Left lung (tissue), 10 donors: ENCODE results near the gene PSMA5. TPM values are rescaled to one million over a fixed set of nuclear protein-coding genes. Genes with fewer than 3 reads are reported as not detected.
"Not testable (repeated sequence)": the region's sequence is repeated elsewhere in the genome, so short reads cannot be mapped to it uniquely, and the experiment has no call there.

Experiments
- ATAC-seq: fragments of 200-7000 bp; cut with Tn5 transposase; one replicate; pipeline ENCODE4 v1.9.1; 2020; ENCODE audit warnings: moderate library complexity
- DNase-seq, 4 donors: peaks; one replicate each; pipeline ENCODE4 v3.0.0-alpha.2; 2013 to 2020
- H3K27ac ChIP-seq, 2 donors: fragments of 200-600 bp; sonication (generic) in 1 of 2; one replicate each; pipeline versions ENCODE4 v1.5.0 to v1.8.0; 2020 to 2021
- H3K27me3 ChIP-seq, 2 donors: fragments of 200-600 bp; sonication (generic) in 1 of 2; one replicate each; pipeline versions ENCODE4 v1.5.0 to v1.8.0; 2020 to 2021
- H3K36me3 ChIP-seq, 2 donors: fragments of 200-600 bp; sonication (generic) in 1 of 2; one replicate each; pipeline versions ENCODE4 v1.5.0 to v1.8.0; 2020 to 2021
- H3K4me1 ChIP-seq, 2 donors: fragments of 200-600 bp; one replicate each; pipeline ENCODE4 v1.8.0; 2021
- H3K4me3 ChIP-seq, 2 donors: fragments of 200-600 bp; sonication (generic) in 1 of 2; one replicate each; pipeline versions ENCODE4 v1.5.0 to v1.8.0; 2020 to 2021; ENCODE audit warnings: mild to moderate bottlenecking in 1 of 2
- H3K9me3 ChIP-seq, 2 donors: fragments of 200-600 bp; sonication (generic) in 1 of 2; one replicate each; pipeline versions ENCODE4 v1.5.0 to v1.8.0; 2020 to 2021
- CTCF ChIP-seq, 2 donors: fragments of 200-600 bp; sonication (generic) in 1 of 2; IDR thresholded peaks; one replicate each; pipeline versions ENCODE4 v1.5.0 to v1.8.0; 2021; ENCODE audit warnings: antibody characterized with exemption in 2 of 2
- intact Hi-C, 2 donors: fragments of 100-400 bp; cut with DNase I; formaldehyde crosslinking; loops; one replicate each; pipeline versions ENCODE4 v1.11.2 to v1.14.2; 2022
- polyA plus RNA-seq, 6 donors: library from polyadenylated mRNA; unstranded; fragments of 120-200 nt; gene quantifications; one replicate each; pipeline ENCODE4 v1.2.1, GENCODE V29; 2013; ENCODE audit not compliant: insufficient read length in 6 of 6
- total RNA-seq, 2 donors: library from RNA; stranded (reverse); fragmentation: NEBNext Ultra II Directional; extraction: Animal tissue kit (Norgen Biotek cat#: 25700); gene quantifications; one replicate each; pipeline ENCODE4 v1.2.1, GENCODE V29; 2021
- donor health status: DM: no; HTN: yes; CAD: no.
- donor health status: DM: no; HTN: no; CAD: no.

The PSMA5 gene
- total and polyA plus RNA-seq, 8 donors = 62.2 to 94.7 (median 88.3) TPM

DNA sequence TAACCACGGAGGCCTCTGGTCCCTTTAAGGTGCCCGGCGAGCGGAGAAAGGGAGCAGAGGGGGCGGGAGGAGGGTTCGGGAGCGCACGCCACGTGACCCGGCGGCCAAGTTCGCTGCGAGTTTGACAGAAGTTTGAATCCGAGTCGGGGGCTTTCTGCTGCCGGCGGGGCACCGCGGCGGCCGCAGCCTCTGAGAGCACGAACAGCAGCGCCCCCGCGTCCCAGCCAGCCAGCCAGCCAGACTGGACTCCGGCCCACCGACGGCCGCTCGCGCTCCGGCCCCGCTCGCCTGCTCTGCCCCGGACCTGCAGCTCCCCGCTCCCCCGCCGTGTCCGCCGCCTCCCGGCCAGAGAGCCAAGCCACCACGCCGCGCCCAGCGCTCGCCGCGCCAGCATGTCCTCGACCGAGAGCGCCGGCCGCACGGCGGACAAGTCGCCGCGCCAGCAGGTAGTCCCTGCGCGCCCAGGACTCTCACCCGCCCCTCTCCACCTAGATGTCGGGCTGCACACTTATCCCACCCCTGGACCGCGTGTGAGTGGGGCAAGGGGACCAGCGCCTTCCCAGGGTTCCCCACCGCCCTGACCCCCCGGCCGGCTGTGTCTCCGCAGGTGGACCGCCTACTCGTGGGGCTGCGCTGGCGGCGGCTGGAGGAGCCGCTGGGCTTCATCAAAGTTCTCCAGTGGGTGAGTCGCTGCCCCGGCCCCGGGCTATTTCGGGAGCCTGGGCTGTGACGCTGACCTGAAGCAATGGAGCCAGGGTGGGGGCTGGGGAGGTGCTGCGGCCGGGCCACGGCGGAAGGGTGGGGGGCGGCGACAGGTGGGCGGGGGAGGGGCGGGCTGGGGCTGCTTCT is 40.4 kb upstream of the PSMA5 start, which contains the start of gene SYPL2:
Gene SYPL2, plus strand, starts transcription at position 95 of the 849 bp plus-strand sequence. Its CDS starts 298 bp downstream, at position 393.
- intact Hi-C loops = no loop called here
- Histone ChIP-seq H3K4me3 (peak within 1 kb of the TSS; percentile 33 to 51), H3K27me3 (peaks cover 27 to 94% of the 10 kb centered on the region in 2 donors), H3K4me1 (peaks cover 3 to 15% of the 10 kb centered on the region in 2 donors), H3K9me3 (no peaks in the 10 kb centered on the region), H3K36me3 (no peaks in the 10 kb centered on the region), H3K27ac (no peak within 1 kb of the TSS)
- DNase-seq = peak; percentile 18 to 86 (median 44)
- peak; percentile 90 for ATAC-seq
- TF ChIP-seq CTCF (IDR thresholded peaks at IDR 0.05) = no peak

DNA sequence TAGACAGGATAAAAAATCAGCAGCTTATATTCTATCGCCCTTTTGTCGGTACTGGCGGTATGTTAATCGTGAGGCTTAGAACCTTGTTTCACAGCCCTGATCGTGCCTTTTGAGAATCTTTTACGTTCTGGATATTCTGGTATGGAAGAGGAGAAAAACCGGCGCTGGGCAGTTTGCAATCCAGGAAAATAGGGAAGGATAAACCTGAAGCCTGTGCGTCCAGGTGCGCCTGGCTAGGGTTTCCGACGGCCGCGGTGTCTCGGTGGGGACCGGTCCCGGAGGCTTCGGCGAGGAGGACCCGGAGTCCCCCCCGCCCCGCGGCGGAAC is 39.8 kb upstream of the PSMA5 start:
- DNase-seq = no peak
- no peak overlapping the region for H3K27ac ChIP-seq
- peaks cover 27 to 95% of the 10 kb centered on the region in 2 donors for H3K27me3 ChIP-seq
- no peaks in the 10 kb centered on the region for H3K36me3 ChIP-seq
- no peak for TF ChIP-seq CTCF (IDR thresholded peaks at IDR 0.05)
- intact Hi-C loops = no loop called here
- ATAC-seq = no peak
- peak overlapping the region; percentile 33 to 51 for H3K4me3 ChIP-seq
- H3K9me3 ChIP-seq = no peaks in the 10 kb centered on the region
- H3K4me1 ChIP-seq = peaks cover 3 to 15% of the 10 kb centered on the region in 2 donors

- ATAC-seq (no peak), DNase-seq (no peak)
- Histone ChIP-seq H3K4me3 (no peak overlapping the region), H3K27ac (no peak overlapping the region), H3K36me3 (no peaks in the 10 kb centered on the region), H3K9me3 (peaks cover 0 to 11% of the 10 kb centered on the region in 2 donors), H3K27me3 (peaks cover 0 to 41% of the 10 kb centered on the region in 2 donors), H3K4me1 (no peaks in the 10 kb centered on the region)
- intact Hi-C loops = no loop called here
- TF ChIP-seq CTCF (IDR thresholded peaks at IDR 0.05) = no peak
These were observed 31.6 kb upstream of the PSMA5 start for GRCh38 chr1:109457819-109458218.

- no peaks in the 10 kb centered on the region for H3K36me3 ChIP-seq
- no peak for TF ChIP-seq CTCF (IDR thresholded peaks at IDR 0.05)
- no peaks in the 10 kb centered on the region for H3K4me1 ChIP-seq
- H3K4me3 ChIP-seq = no peak overlapping the region
- H3K9me3 ChIP-seq = peaks cover 0 to 11% of the 10 kb centered on the region in 2 donors
- DNase-seq (no peak), ATAC-seq (no peak)
- peaks cover 0 to 42% of the 10 kb centered on the region in 2 donors for H3K27me3 ChIP-seq
- no peak overlapping the region for H3K27ac ChIP-seq
- intact Hi-C loops = no loop called here
These were observed 28.4 kb upstream of the PSMA5 start for GRCh38 chr1:109454497-109455133.

DNA sequence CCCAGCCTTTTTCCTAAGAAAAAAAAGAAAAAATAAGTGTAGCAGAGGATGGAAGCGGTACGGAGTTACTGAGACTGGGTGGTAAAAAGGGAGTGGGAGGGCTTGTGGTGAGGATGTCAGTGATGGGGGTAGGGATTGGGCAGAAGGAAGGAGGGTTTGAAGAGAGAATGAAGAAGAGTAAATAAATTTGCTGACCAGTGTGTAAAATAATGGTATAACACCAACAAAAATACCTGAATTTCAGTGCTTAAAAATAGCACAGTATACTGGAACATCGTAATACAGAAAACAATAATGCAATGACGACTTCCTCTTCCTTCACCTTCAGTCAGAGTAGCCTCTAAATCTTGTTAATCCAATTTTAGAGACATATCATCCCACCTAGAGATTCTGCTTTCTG is 21.3 kb upstream of the PSMA5 start:
- Histone ChIP-seq H3K27ac (no peak overlapping the region), H3K4me1 (no peaks in the 10 kb centered on the region), H3K36me3 (no peaks in the 10 kb centered on the region), H3K9me3 (no peaks in the 10 kb centered on the region), H3K4me3 (no peak overlapping the region), H3K27me3 (peaks cover 0 to 72% of the 10 kb centered on the region in 2 donors)
- no peak for TF ChIP-seq CTCF (IDR thresholded peaks at IDR 0.05)
- ATAC-seq = no peak
- intact Hi-C loops = no loop called here
- DNase-seq = no peak

GRCh38 chr1:109445949-109446695 is 19.9 kb upstream of the PSMA5 start:
- not testable (repeated sequence) for H3K27ac ChIP-seq

More at GRCh38 chr1:109445949-109446695, 19.9 kb upstream of the PSMA5 start:
- H3K9me3 ChIP-seq, H3K4me3 ChIP-seq, intact Hi-C loops, H3K36me3 ChIP-seq, H3K4me1 ChIP-seq, DNase-seq, ATAC-seq: not testable (repeated sequence)
- peaks cover 0 to 60% of the 10 kb centered on the region in 2 donors for H3K27me3 ChIP-seq
